GM12878 (cell line): ENCODE measurements around the gene CCDC141. TPM values are rescaled to one million over a fixed set of nuclear protein-coding genes. Genes with fewer than 3 reads are reported as not detected.

ENCODE experiments used
- ATAC-seq: fragments of 200-7000 bp; cut with Tn5 transposase; 3 replicates; pipeline ENCODE4 v1.9.1; 2020; ENCODE audit warnings: mild to moderate bottlenecking, moderate library complexity
- BruUV-seq: library from RNA; stranded (reverse); fragments of 400-500 nt; replicated peaks from 2 replicates; lab custom pipeline; 2021; lab: Mats Ljungman, UMichigan
- CTCF ChIA-PET: fragments of 300-600 bp; sonication (Branson Sonifier 250); formaldehyde crosslinking; extraction: SDS; loops from one replicate; lab custom pipeline; 2021; ENCODE audit warnings: inconsistent platforms; lab: Yijun Ruan, JAX
- POLR2A ChIA-PET: fragments of 350-600 bp; formaldehyde crosslinking; extraction: SDS; loops from one replicate; lab custom pipeline; 2021; ENCODE audit warnings: inconsistent platforms; lab: Charles Lee
- RAD21 ChIA-PET: fragments of 300-600 bp; sonication (Branson Sonifier 250); formaldehyde crosslinking; loops from one replicate; lab custom pipeline; 2023; ENCODE audit warnings: antibody characterized with exemption; ENCODE audit not compliant: unreplicated experiment; lab: Charles Lee
- SMC1A ChIA-PET: fragments of 300-600 bp; sonication (Branson Sonifier 250); formaldehyde crosslinking; loops from one replicate; lab custom pipeline; 2023; ENCODE audit not compliant: unreplicated experiment, uncharacterized antibody; lab: Charles Lee
- DNase-seq: peaks from one replicate; pipeline ENCODE4 v3.0.0-alpha.2; 2011; ENCODE audit warnings: low read depth, low spot score
- FAIRE-seq: peaks from 3 replicates; lab custom pipeline; 2011; peaks lifted over from hg19 to GRCh38; lab: Jason Lieb, UNC
- H2AFZ ChIP-seq: 2 replicates; pipeline ENCODE4 v1.6.0; 2011; ENCODE audit warnings: low read depth, low read length, control low read depth; ENCODE audit not compliant: control insufficient read depth
- H3K27ac ChIP-seq: 2 replicates; pipeline ENCODE4 v1.5.1; 2011; ENCODE audit warnings: control low read depth; ENCODE audit not compliant: control insufficient read depth, insufficient read depth
- H3K27me3 ChIP-seq, 2 experiments: replicated peaks in 1 of 2; 2 replicates each; pipeline versions ENCODE4 v1.6.0 to v1.6.1; 2011; ENCODE audit warnings: low read length in 1 of 2; ENCODE audit not compliant: control insufficient read depth in 2 of 2, insufficient read depth in 2 of 2
- H3K36me3 ChIP-seq, 2 experiments: 2 replicates each; pipeline ENCODE4 v1.5.1; 2011; ENCODE audit warnings: low read length in 1 of 2; ENCODE audit not compliant: control insufficient read depth in 2 of 2, insufficient read depth in 2 of 2
- H3K4me1 ChIP-seq: 2 replicates; pipeline ENCODE4 v1.6.1; 2011; ENCODE audit warnings: mild to moderate bottlenecking, low read length, moderate library complexity, mixed read lengths; ENCODE audit not compliant: control insufficient read depth, insufficient read depth
- H3K4me2 ChIP-seq: 2 replicates; pipeline ENCODE4 v1.6.0; 2011; ENCODE audit warnings: control low read depth; ENCODE audit not compliant: control insufficient read depth, insufficient read depth
- H3K4me3 ChIP-seq: fragments of 200-600 bp; sonication (generic); 2 replicates; pipeline ENCODE4 v1.5.1; 2016
- H3K79me2 ChIP-seq: 2 replicates; pipeline ENCODE4 v1.6.0; 2011; ENCODE audit warnings: low read length; ENCODE audit not compliant: control insufficient read depth, insufficient read depth
- H3K9ac ChIP-seq: 2 replicates; pipeline ENCODE4 v1.8.0; 2011; ENCODE audit warnings: low read length, control low read depth, mixed read lengths; ENCODE audit not compliant: control insufficient read depth, insufficient read depth
- H3K9me3 ChIP-seq: replicated peaks from 3 replicates; pipeline ENCODE4 v1.5.1; 2011; ENCODE audit warnings: mild to moderate bottlenecking, low read length; ENCODE audit not compliant: control insufficient read depth, insufficient read depth
- H4K20me1 ChIP-seq: 2 replicates; pipeline ENCODE4 v1.6.0; 2011; ENCODE audit not compliant: control insufficient read depth, insufficient read depth
- GABPA ChIP-seq: IDR thresholded peaks from 2 replicates; pipeline ENCODE4 v1.6.1; 2014; ENCODE audit warnings: antibody characterized with exemption, low read depth, mild to moderate bottlenecking, inconsistent platforms
- HDAC6 ChIP-seq: fragments of 200-600 bp; sonication (generic); IDR thresholded peaks from one replicate; pipeline ENCODE4 v1.8.0; 2017; ENCODE audit warnings: antibody characterized with exemption; ENCODE audit not compliant: unreplicated experiment
- NFYB ChIP-seq: IDR thresholded peaks from 2 replicates; pipeline ENCODE4 v1.6.1; 2011; ENCODE audit warnings: low read depth, mild to moderate bottlenecking, low read length, improper control_type of control experiment, moderate library complexity; ENCODE audit not compliant: insufficient read depth
- NR2F1 ChIP-seq: fragments of 450-650 bp; conservative IDR thresholded peaks from 2 replicates; pipeline ENCODE4 v1.6.1; 2017; ENCODE audit warnings: mild to moderate bottlenecking
- SREBF1 ChIP-seq: IDR thresholded peaks from 2 replicates; pipeline ENCODE4 v1.6.1; 2012; ENCODE audit warnings: mild to moderate bottlenecking, low read length
- SREBF2 ChIP-seq: IDR thresholded peaks from 2 replicates; pipeline ENCODE4 v1.6.1; 2012; ENCODE audit warnings: mild to moderate bottlenecking, low read length
- ZNF207 ChIP-seq: fragments of 450-650 bp; IDR thresholded peaks from 2 replicates; pipeline ENCODE4 v1.6.1; 2014; ENCODE audit warnings: antibody characterized with exemption, mild to moderate bottlenecking, borderline replicate concordance
- in situ Hi-C: fragments of 300-500 bp; cut with MboI; formaldehyde crosslinking; loops from 9 replicates; pipeline ENCODE4 v1.14.3; 2018; ENCODE audit warnings: mixed read lengths
- intact Hi-C: fragments of 100-400 bp; cut with micrococcal nuclease; formaldehyde crosslinking; loops from one replicate; pipeline ENCODE4 v1.14.2; 2022; ENCODE audit not compliant: unreplicated experiment
- polyA plus RNA-seq, 11 experiments: library from polyadenylated mRNA; depleted of rRNA in 4 of 11; unstranded in 6 of 11; stranded (reverse) in 5 of 11; fragments of >200 nt; fragmentation: Nextera tagmentation in 4 of 11; fragmentation: Illumina TruSeq in 1 of 11; extraction: Ambion mirVana in 4 of 11; extraction: Trizol in 1 of 11; gene quantifications; 1 replicate in 1 of 11; 2 replicates in 10 of 11; pipeline versions ENCODE4 v1.2.1 to v1.2.3, GENCODE V29; 2011 to 2016; ENCODE audit warnings: inconsistent platforms in 2 of 11, missing spikeins in 2 of 11, low read depth in 1 of 11
- total RNA-seq, 4 experiments: library from RNA; depleted of rRNA in 3 of 4; stranded (reverse); fragments of >200 nt in 3 of 4; fragmentation: Illumina TruSeq in 1 of 4; extraction: Trizol in 1 of 4; gene quantifications; 2 replicates each; pipeline versions ENCODE4 v1.2.1 to v1.2.3, GENCODE V29; 2013 to 2021
- TF ChIP-seq, protein P1 (sequence below): fragments of 450-650 bp; IDR thresholded peaks from 2 replicates; pipeline ENCODE4 v1.6.1; 2016; ENCODE audit warnings: mild to moderate bottlenecking

CCDC141 gene
- total and polyA plus RNA-seq, 10 of the 15 experiments (the other 5 are each of a cell fraction or from before 2014, with no cell fraction given), result 0.84 to 12.5 (median 3.6) TPM

GRCh38 chr2:178909507-178909906 is 140.4 kb downstream of the CCDC141 start (continued):
- TF ChIP-seq GABPA (no peak), HDAC6 (no peak), ZNF207 (no peak), SREBF1 (no peak), NR2F1 (no peak), NFYB (no peak)
- TF ChIP-seq, all 136 proteins: peak for 0

DNA sequence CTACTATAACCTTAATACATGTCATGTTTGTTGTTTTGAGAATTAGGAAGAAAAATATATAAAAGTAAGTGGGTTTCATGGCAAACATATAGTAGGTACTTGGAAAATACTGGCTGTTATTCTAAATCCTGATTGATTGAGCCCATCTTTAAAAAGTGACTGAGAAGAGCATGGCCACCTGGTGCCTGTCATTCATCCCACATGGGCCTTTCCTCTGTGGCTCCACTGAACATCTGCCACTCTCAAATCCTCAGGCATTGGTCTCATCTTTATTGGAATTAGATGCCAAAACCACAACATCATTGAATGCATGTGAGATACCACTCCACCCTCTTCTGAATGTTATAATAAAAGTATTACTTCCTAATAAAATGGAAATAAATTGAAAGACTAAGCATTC is 141.1 kb downstream of the CCDC141 start:
- ChIA-PET RAD21 (interaction anchor here (1.1 to 1.4 kb wide), 2 partner anchors 18 to 221 kb away, joined by 3 read pairs; no protein-coding TSS in a partner anchor), CTCF (interaction anchor here (1.0 to 12.7 kb wide), 8 partner anchors 16 to 220 kb away, joined by 3 to 100 read pairs (median 4); no protein-coding TSS in a partner anchor), SMC1A (interaction anchor here (0.7 to 10.5 kb wide), 8 partner anchors 11 to 220 kb away, joined by 3 to 78 read pairs (median 6); no protein-coding TSS in a partner anchor), POLR2A (no interaction called here)
- no peak overlapping the region for H3K4me3 ChIP-seq
- no peaks in the 10 kb centered on the region for H3K36me3 ChIP-seq
- TF ChIP-seq, protein P1, sequence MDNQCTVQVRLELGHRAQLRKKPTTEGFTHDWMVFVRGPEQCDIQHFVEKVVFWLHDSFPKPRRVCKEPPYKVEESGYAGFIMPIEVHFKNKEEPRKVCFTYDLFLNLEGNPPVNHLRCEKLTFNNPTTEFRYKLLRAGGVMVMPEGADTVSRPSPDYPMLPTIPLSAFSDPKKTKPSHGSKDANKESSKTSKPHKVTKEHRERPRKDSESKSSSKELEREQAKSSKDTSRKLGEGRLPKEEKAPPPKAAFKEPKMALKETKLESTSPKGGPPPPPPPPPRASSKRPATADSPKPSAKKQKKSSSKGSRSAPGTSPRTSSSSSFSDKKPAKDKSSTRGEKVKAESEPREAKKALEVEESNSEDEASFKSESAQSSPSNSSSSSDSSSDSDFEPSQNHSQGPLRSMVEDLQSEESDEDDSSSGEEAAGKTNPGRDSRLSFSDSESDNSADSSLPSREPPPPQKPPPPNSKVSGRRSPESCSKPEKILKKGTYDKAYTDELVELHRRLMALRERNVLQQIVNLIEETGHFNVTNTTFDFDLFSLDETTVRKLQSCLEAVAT, result no peak
- no peak for TF ChIP-seq SREBF2
- H3K9me3 ChIP-seq, result no peaks in the 10 kb centered on the region
- H3K27me3 ChIP-seq, result no peaks in the 10 kb centered on the region
- H2AFZ ChIP-seq, result no peak overlapping the region
- H3K9ac ChIP-seq, result no peak overlapping the region
- no peak for FAIRE-seq
- no peak overlapping the region for H3K27ac ChIP-seq
- no peaks in the 10 kb centered on the region for H4K20me1 ChIP-seq
- H3K4me1 ChIP-seq, result no peaks in the 10 kb centered on the region
- no peaks in the 10 kb centered on the region for H3K79me2 ChIP-seq
- no peak overlapping the region for H3K4me2 ChIP-seq
- ATAC-seq, result no peak
- no peak for DNase-seq
- intact Hi-C loops (no loop called here), in situ Hi-C loops (no loop called here)
- BruUV-seq, result no TSS peak
